ENCODE data around the gene RFC3. TPM values are rescaled to one million over a fixed set of nuclear protein-coding genes. Genes with fewer than 3 reads are reported as not detected.

The RFC3 gene
- total and polyA plus RNA-seq, 4 donors = 4.4 to 8.3 (median 5.3) TPM

- no peak for ATAC-seq (ENCODE audit: low FRiP score)
- intact Hi-C loops (cut with DNase I) = no loop called here
- 91 to 96% methylated on average over 2 of the region's 2 CpGs for WGBS, 2 donors
Observed at GRCh38 chr13:33827139-33827538, 9.2 kb downstream of the RFC3 start.

GRCh38 chr13:33828431-33829129 lies 10.6 kb downstream of the RFC3 start:
- 83 to 85% methylated on average over 7 of the region's 7 CpGs for WGBS, 2 donors
- Histone ChIP-seq H3K27ac (ENCODE audit: low read depth in 1 of 2, low read length in 2 of 2) (no peak overlapping the region), H3K36me3 (ENCODE audit: control insufficient read depth in 1 of 2, insufficient read depth in 2 of 2, low read length in 1 of 2) (peaks cover 0 to 3% of the 10 kb centered on the region in 2 donors), H3K4me3 (ENCODE audit: low read length in 2 of 2) (no peak overlapping the region), H3K4me1 (ENCODE audit: control insufficient read depth in 1 of 2, insufficient read depth in 2 of 2, low read length in 2 of 2) (no peaks in the 10 kb centered on the region), H3K27me3 (ENCODE audit: control insufficient read depth in 1 of 2, insufficient read depth in 2 of 2, low read length in 1 of 2) (no peaks in the 10 kb centered on the region), H3K9me3 (ENCODE audit: control insufficient read depth, low read length) (no peaks in the 10 kb centered on the region)
- ATAC-seq (ENCODE audit: low FRiP score) = no peak
- intact Hi-C loops (cut with DNase I) = no loop called here
- DNase-seq = no peak

More at GRCh38 chr13:33827139-33827538, 9.2 kb downstream of the RFC3 start:
- Histone ChIP-seq H3K4me1 (ENCODE audit: control insufficient read depth in 1 of 2, insufficient read depth in 2 of 2, low read length in 2 of 2) (no peaks in the 10 kb centered on the region), H3K36me3 (ENCODE audit: control insufficient read depth in 1 of 2, insufficient read depth in 2 of 2, low read length in 1 of 2) (peaks cover 0 to 3% of the 10 kb centered on the region in 2 donors), H3K27me3 (ENCODE audit: control insufficient read depth in 1 of 2, insufficient read depth in 2 of 2, low read length in 1 of 2) (no peaks in the 10 kb centered on the region), H3K9me3 (ENCODE audit: control insufficient read depth, low read length) (no peaks in the 10 kb centered on the region), H3K27ac (ENCODE audit: low read depth in 1 of 2, low read length in 2 of 2) (no peak overlapping the region), H3K4me3 (ENCODE audit: low read length in 2 of 2) (no peak overlapping the region)
- DNase-seq = no peak

GRCh38 chr13:33832872-33833271 lies 14.9 kb downstream of the RFC3 start:
- Histone ChIP-seq H3K27me3 (ENCODE audit: control insufficient read depth in 1 of 2, insufficient read depth in 2 of 2, low read length in 1 of 2) (no peaks in the 10 kb centered on the region), H3K9me3 (ENCODE audit: control insufficient read depth, low read length) (no peaks in the 10 kb centered on the region), H3K4me3 (ENCODE audit: low read length in 2 of 2) (no peak overlapping the region), H3K4me1 (ENCODE audit: control insufficient read depth in 1 of 2, insufficient read depth in 2 of 2, low read length in 2 of 2) (no peaks in the 10 kb centered on the region), H3K36me3 (ENCODE audit: control insufficient read depth in 1 of 2, insufficient read depth in 2 of 2, low read length in 1 of 2) (peaks cover 0 to 3% of the 10 kb centered on the region in 2 donors), H3K27ac (ENCODE audit: low read depth in 1 of 2, low read length in 2 of 2) (no peak overlapping the region)
- ATAC-seq (ENCODE audit: low FRiP score) = no peak
- WGBS, 2 donors = 90 to 94% methylated on average over 4 of the region's 4 CpGs
- intact Hi-C loops (cut with DNase I) = no loop called here
- DNase-seq = no peak

GRCh38 chr13:33838647-33839046 lies 20.7 kb downstream of the RFC3 start:
- 14 to 19% methylated on average over 4 of the region's 4 CpGs for WGBS, 2 donors
- Histone ChIP-seq H3K4me3 (ENCODE audit: low read length in 2 of 2) (no peak overlapping the region), H3K9me3 (ENCODE audit: control insufficient read depth, low read length) (no peaks in the 10 kb centered on the region), H3K27ac (ENCODE audit: low read depth in 1 of 2, low read length in 2 of 2) (no peak overlapping the region), H3K27me3 (ENCODE audit: control insufficient read depth in 1 of 2, insufficient read depth in 2 of 2, low read length in 1 of 2) (no peaks in the 10 kb centered on the region), H3K36me3 (ENCODE audit: control insufficient read depth in 1 of 2, insufficient read depth in 2 of 2, low read length in 1 of 2) (no peaks in the 10 kb centered on the region), H3K4me1 (ENCODE audit: control insufficient read depth in 1 of 2, insufficient read depth in 2 of 2, low read length in 2 of 2) (no peaks in the 10 kb centered on the region)
- intact Hi-C loops (cut with DNase I) = no loop called here
- no peak for DNase-seq
- ATAC-seq (ENCODE audit: low FRiP score) = no peak

GRCh38 chr13:33840402-33840801 lies 22.5 kb downstream of the RFC3 start:
- Histone ChIP-seq H3K9me3 (ENCODE audit: control insufficient read depth, low read length) (no peaks in the 10 kb centered on the region), H3K36me3 (ENCODE audit: control insufficient read depth in 1 of 2, insufficient read depth in 2 of 2, low read length in 1 of 2) (no peaks in the 10 kb centered on the region), H3K4me1 (ENCODE audit: control insufficient read depth in 1 of 2, insufficient read depth in 2 of 2, low read length in 2 of 2) (no peaks in the 10 kb centered on the region), H3K27ac (ENCODE audit: low read depth in 1 of 2, low read length in 2 of 2) (no peak overlapping the region), H3K27me3 (ENCODE audit: control insufficient read depth in 1 of 2, insufficient read depth in 2 of 2, low read length in 1 of 2) (no peaks in the 10 kb centered on the region), H3K4me3 (ENCODE audit: low read length in 2 of 2) (no peak overlapping the region)
- DNase-seq (no peak), ATAC-seq (ENCODE audit: low FRiP score) (no peak)
- intact Hi-C loops (cut with DNase I) = no loop called here
- WGBS, 2 donors = 80 to 90% methylated on average over 1 of the region's 1 CpG

- Histone ChIP-seq H3K27me3 (ENCODE audit: control insufficient read depth in 1 of 2, insufficient read depth in 2 of 2, low read length in 1 of 2) (no peaks in the 10 kb centered on the region), H3K27ac (ENCODE audit: low read depth in 1 of 2, low read length in 2 of 2) (no peak overlapping the region), H3K4me3 (ENCODE audit: low read length in 2 of 2) (no peak overlapping the region), H3K4me1 (ENCODE audit: control insufficient read depth in 1 of 2, insufficient read depth in 2 of 2, low read length in 2 of 2) (no peaks in the 10 kb centered on the region), H3K36me3 (ENCODE audit: control insufficient read depth in 1 of 2, insufficient read depth in 2 of 2, low read length in 1 of 2) (no peaks in the 10 kb centered on the region), H3K9me3 (ENCODE audit: control insufficient read depth, low read length) (no peaks in the 10 kb centered on the region)
- WGBS, 2 donors = 81 to 84% methylated on average over 4 of the region's 4 CpGs
- intact Hi-C loops (cut with DNase I) = no loop called here
- ATAC-seq (ENCODE audit: low FRiP score) (no peak), DNase-seq (no peak)
Observed at GRCh38 chr13:33842207-33842606, 24.3 kb downstream of the RFC3 start.

- intact Hi-C loops (cut with DNase I) = no loop called here
- Histone ChIP-seq H3K4me3 (ENCODE audit: low read length in 2 of 2) (no peak overlapping the region), H3K27me3 (ENCODE audit: control insufficient read depth in 1 of 2, insufficient read depth in 2 of 2, low read length in 1 of 2) (no peaks in the 10 kb centered on the region), H3K9me3 (ENCODE audit: control insufficient read depth, low read length) (no peaks in the 10 kb centered on the region), H3K27ac (ENCODE audit: low read depth in 1 of 2, low read length in 2 of 2) (no peak overlapping the region), H3K4me1 (ENCODE audit: control insufficient read depth in 1 of 2, insufficient read depth in 2 of 2, low read length in 2 of 2) (no peaks in the 10 kb centered on the region), H3K36me3 (ENCODE audit: control insufficient read depth in 1 of 2, insufficient read depth in 2 of 2, low read length in 1 of 2) (no peaks in the 10 kb centered on the region)
- no peak for DNase-seq
- no peak for ATAC-seq (ENCODE audit: low FRiP score)
Observed at GRCh38 chr13:33842986-33843385, 25.0 kb downstream of the RFC3 start.

- H3K27me3 ChIP-seq (ENCODE audit: control insufficient read depth in 1 of 2, insufficient read depth in 2 of 2, low read length in 1 of 2) = no peaks in the 10 kb centered on the region
- no peak overlapping the region for H3K4me3 ChIP-seq (ENCODE audit: low read length in 2 of 2)
- H3K36me3 ChIP-seq (ENCODE audit: control insufficient read depth in 1 of 2, insufficient read depth in 2 of 2, low read length in 1 of 2) = no peaks in the 10 kb centered on the region
- H3K4me1 ChIP-seq (ENCODE audit: control insufficient read depth in 1 of 2, insufficient read depth in 2 of 2, low read length in 2 of 2) = no peaks in the 10 kb centered on the region
- H3K9me3 ChIP-seq (ENCODE audit: control insufficient read depth, low read length) = no peaks in the 10 kb centered on the region
- intact Hi-C loops (cut with DNase I) = no loop called here
- no peak overlapping the region for H3K27ac ChIP-seq (ENCODE audit: low read depth in 1 of 2, low read length in 2 of 2)
- no peak for ATAC-seq (ENCODE audit: low FRiP score)
- DNase-seq = no peak
Observed at GRCh38 chr13:33845572-33846302, 27.8 kb downstream of the RFC3 start.
